Fibroblast of lung (primary cell): ENCODE data around the gene YJU2.

Source experiments
- EZH2 ChIP-seq: IDR thresholded peaks from 2 replicates; pipeline ENCODE4 v1.5.1; 2012; ENCODE audit warnings: low read length, control low read depth, mild to moderate bottlenecking; ENCODE audit errors: missing control alignments
- TF ChIP-seq, protein P1 (sequence below), 2 donors: IDR thresholded peaks in 1 of 2; conservative IDR thresholded peaks in 1 of 2; 1 replicate in 1 of 2; 2 replicates in 1 of 2; pipeline ENCODE4 v1.5.1; 2011 to 2012; ENCODE audit warnings: low read length in 2 of 2, control low read depth in 1 of 2, inconsistent platforms in 1 of 2, low read depth in 1 of 2, mild to moderate bottlenecking in 1 of 2

DNA sequence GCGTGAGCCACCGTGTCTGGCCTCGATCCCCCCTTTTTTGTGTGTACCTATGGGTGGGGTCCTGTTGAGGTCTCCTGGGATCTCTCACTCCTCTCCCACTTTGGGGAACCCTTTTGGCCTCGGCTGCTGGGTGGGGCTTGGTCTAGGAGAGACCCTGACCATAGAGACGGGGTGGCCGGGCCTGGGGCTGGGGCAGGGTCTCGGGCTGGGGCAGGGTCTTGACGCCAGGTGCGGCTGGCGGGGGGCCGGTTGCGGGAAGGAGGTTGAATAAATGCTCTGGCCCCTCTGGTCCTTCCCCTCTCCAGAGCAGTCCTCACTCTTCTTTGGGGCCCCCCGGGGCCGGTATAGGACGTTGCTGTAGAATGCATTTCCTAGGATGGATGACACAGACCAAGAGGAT lies 45.6 kb downstream of the YJU2 start:
- TF ChIP-seq, protein P1, sequence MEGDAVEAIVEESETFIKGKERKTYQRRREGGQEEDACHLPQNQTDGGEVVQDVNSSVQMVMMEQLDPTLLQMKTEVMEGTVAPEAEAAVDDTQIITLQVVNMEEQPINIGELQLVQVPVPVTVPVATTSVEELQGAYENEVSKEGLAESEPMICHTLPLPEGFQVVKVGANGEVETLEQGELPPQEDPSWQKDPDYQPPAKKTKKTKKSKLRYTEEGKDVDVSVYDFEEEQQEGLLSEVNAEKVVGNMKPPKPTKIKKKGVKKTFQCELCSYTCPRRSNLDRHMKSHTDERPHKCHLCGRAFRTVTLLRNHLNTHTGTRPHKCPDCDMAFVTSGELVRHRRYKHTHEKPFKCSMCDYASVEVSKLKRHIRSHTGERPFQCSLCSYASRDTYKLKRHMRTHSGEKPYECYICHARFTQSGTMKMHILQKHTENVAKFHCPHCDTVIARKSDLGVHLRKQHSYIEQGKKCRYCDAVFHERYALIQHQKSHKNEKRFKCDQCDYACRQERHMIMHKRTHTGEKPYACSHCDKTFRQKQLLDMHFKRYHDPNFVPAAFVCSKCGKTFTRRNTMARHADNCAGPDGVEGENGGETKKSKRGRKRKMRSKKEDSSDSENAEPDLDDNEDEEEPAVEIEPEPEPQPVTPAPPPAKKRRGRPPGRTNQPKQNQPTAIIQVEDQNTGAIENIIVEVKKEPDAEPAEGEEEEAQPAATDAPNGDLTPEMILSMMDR (conservative IDR thresholded peaks at IDR 0.05 in 1 of 2, IDR thresholded peaks at IDR 0.05 in 1 of 2; ENCODE audit: low read depth in 1 of 2, low read length in 2 of 2): no peak
- no peak for TF ChIP-seq EZH2
